ENCODE results near the gene SVOPL. TPM values are rescaled to one million over a fixed set of nuclear protein-coding genes. Genes with fewer than 3 reads are reported as not detected.

The SVOPL gene
- polyA plus RNA-seq, 1 of the 3 experiments (the other 2 are of a cell fraction) = not detected

- Histone ChIP-seq H3K9me3 (no peaks in the 10 kb centered on the region), H3F3A (replicated peaks; ENCODE audit: insufficient read depth) (no peaks in the 10 kb centered on the region), H3K27me3 (ENCODE audit: insufficient read depth) (no peaks in the 10 kb centered on the region), H3K79me2 (ENCODE audit: insufficient read depth) (no peaks in the 10 kb centered on the region), H3K4me1 (ENCODE audit: control insufficient read depth in 1 of 2, insufficient read depth in 2 of 2, low read depth in 1 of 2, low read length in 1 of 2) (peaks cover 0 to 3% of the 10 kb centered on the region in 2 experiments; a peak in 1 of 4 replicates), H3K4me3 (ENCODE audit: low read depth in 2 of 2, low read length in 1 of 2) (no peak overlapping the region), H3K4me2 (no peak overlapping the region), H3K9ac (no peak overlapping the region), H3K9me2 (no peaks in the 10 kb centered on the region), H4K20me1 (ENCODE audit: insufficient read depth) (no peaks in the 10 kb centered on the region), H3K27ac (ENCODE audit: low read depth in 2 of 2, low read length in 1 of 2) (no peak overlapping the region), H3K36me3 (replicated peaks in 1 of 2; ENCODE audit: control insufficient read depth in 1 of 2, insufficient read depth in 2 of 2, low read length in 1 of 2) (no peaks in the 10 kb centered on the region), H2AFZ (ENCODE audit: low read depth) (no peak overlapping the region)
- no peak for DNase-seq
- ChIA-PET CTCF (interaction anchor here (0.7 to 2.5 kb wide), 4 partner anchors 8 to 132 kb away, joined by 3 to 9 read pairs (median 3); no protein-coding TSS in a partner anchor), POLR2A (no interaction called here)
- WGBS (ENCODE audit: low lambda C conversion rate) = 44% methylated on average over 3 of the region's 3 CpGs
- TF ChIP-seq FOSL2 (IDR thresholded peaks at IDR 0.05; ENCODE audit: borderline replicate concordance, low read depth) (no peak), PBX3 (IDR thresholded peaks at IDR 0.05) (no peak), ELF1 (IDR thresholded peaks at IDR 0.05) (no peak), MEF2A (IDR thresholded peaks at IDR 0.05; ENCODE audit: borderline replicate concordance, low read depth) (no peak), TAF1 (IDR thresholded peaks at IDR 0.05; ENCODE audit: borderline replicate concordance, low read depth, low read length) (no peak), SMC3 (IDR thresholded peaks at IDR 0.05; ENCODE audit: low read depth, low read length) (no peak), FOXJ3 (CRISPR knock-in tag; IDR thresholded peaks at IDR 0.05) (no peak), GABPA (IDR thresholded peaks at IDR 0.05; ENCODE audit: low read depth) (no peak), REST (IDR thresholded peaks at IDR 0.05; ENCODE audit: low read depth, low read length) (no peak), EZH2phosphoT487 (IDR thresholded peaks at IDR 0.05; ENCODE audit: borderline replicate concordance, low read depth) (no peak), TEAD4 (IDR thresholded peaks at IDR 0.05; ENCODE audit: borderline replicate concordance, insufficient read depth) (no peak), GATA2 (CRISPR knock-in tag; IDR thresholded peaks at IDR 0.05) (no peak), RCOR1 (IDR thresholded peaks at IDR 0.05; ENCODE audit: low read length) (no peak), MAX (IDR thresholded peaks at IDR 0.05; ENCODE audit: low read depth) (no peak), RXRA (IDR thresholded peaks at IDR 0.05; ENCODE audit: borderline replicate concordance, low read depth) (no peak), TCF12 (IDR thresholded peaks at IDR 0.05) (no peak), USF1 (IDR thresholded peaks at IDR 0.05; ENCODE audit: borderline replicate concordance, low read depth) (no peak)
These were observed 94.9 kb downstream of the SVOPL start for GRCh38 chr7:138606236-138606635.
